Activated T-helper 1 cell treated with anti-CD3 and anti-CD28 coated beads, Interleukin-12 subunit alpha, Interleukin-12 subunit beta, Interleukin-2, Interleukin-4 antibody, amounts not matched to agents 30 ng/mL and 10 ng/mL and 1 ng/mL, durations not matched to agents 14 hours and 24 hours and 36 hours (primary cell): ENCODE results near the gene GALNS. TPM values are rescaled to one million over a fixed set of nuclear protein-coding genes. Genes with fewer than 3 reads are reported as not detected.
A peak's percentile ranks its signal among the peaks of the same experiment; 100 is the strongest.

ENCODE experiments used
- DNase-seq: peaks from one replicate; pipeline ENCODE4 v3.0.0; 2021; ENCODE audit warnings: low spot score
- H3K27ac Mint-ChIP-seq: one replicate; pipeline ENCODE4 v1.8.0; 2021; ENCODE audit warnings: mild to moderate bottlenecking, mixed read lengths
- H3K27me3 Mint-ChIP-seq: one replicate; pipeline ENCODE4 v1.8.0; 2022; ENCODE audit warnings: mild to moderate bottlenecking, moderate library complexity, mixed read lengths; ENCODE audit not compliant: insufficient read depth
- H3K36me3 Mint-ChIP-seq: one replicate; pipeline ENCODE4 v1.8.0; 2021; ENCODE audit warnings: low read depth, mixed read lengths
- H3K4me1 Mint-ChIP-seq: one replicate; pipeline ENCODE4 v1.8.0; 2021; ENCODE audit warnings: low read depth, mixed read lengths
- H3K4me3 Mint-ChIP-seq: one replicate; pipeline ENCODE4 v1.8.0; 2021; ENCODE audit warnings: mild to moderate bottlenecking, moderate library complexity, mixed read lengths
- H3K9me3 Mint-ChIP-seq: one replicate; pipeline ENCODE4 v1.8.0; 2021; ENCODE audit warnings: mixed read lengths
- intact Hi-C: fragments of 100-400 bp; cut with micrococcal nuclease; formaldehyde crosslinking; loops from one replicate; pipeline ENCODE4 v1.15.1; 2024
- total RNA-seq: library from RNA; stranded (reverse); gene quantifications from 2 replicates; pipeline ENCODE4 v1.2.3, GENCODE V29; 2022

GALNS gene
- total RNA-seq, 1 donor from 2014 or later = 21.9 TPM

DNA sequence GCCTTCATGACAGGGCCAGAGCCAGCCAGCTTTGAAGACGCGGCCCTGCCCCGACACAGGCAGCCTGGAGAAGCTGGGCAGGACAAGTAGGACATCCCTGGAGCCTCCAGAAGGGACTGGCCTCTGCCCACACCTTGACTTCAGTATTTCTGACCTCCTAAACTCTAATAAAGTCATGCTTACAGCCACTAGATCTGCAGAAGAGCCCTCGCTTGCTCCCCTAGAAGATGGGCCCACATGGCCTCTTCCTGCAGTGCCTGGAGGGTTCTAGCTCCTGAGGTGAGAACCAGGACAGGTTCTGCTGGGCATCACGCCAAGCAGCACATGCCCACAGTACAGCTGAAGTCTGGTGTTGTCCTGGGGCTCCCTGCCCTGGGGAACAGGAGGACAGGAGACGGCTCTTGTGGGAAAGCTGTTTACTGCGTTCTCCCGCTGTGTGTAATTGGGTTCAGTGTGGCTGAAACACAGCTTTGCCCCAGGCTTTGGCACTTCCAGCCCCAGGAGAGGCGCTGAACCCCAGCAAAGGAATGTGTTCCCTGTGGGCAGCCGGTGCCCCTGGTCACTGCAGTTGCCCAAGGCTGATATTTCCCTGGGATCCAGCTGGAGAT, 47.6 kb downstream of the GALNS start:
- H3K36me3 Mint-ChIP-seq = peaks cover 13% of the 10 kb centered on the region
- peak overlapping the region; percentile 40 for H3K27ac Mint-ChIP-seq
- no peaks in the 10 kb centered on the region for H3K9me3 Mint-ChIP-seq
- H3K4me1 Mint-ChIP-seq = peaks cover 11% of the 10 kb centered on the region
- H3K27me3 Mint-ChIP-seq = no peaks in the 10 kb centered on the region
- intact Hi-C loops = no loop called here
- peak overlapping the region; percentile 90 for H3K4me3 Mint-ChIP-seq
- no peak for DNase-seq

DNA sequence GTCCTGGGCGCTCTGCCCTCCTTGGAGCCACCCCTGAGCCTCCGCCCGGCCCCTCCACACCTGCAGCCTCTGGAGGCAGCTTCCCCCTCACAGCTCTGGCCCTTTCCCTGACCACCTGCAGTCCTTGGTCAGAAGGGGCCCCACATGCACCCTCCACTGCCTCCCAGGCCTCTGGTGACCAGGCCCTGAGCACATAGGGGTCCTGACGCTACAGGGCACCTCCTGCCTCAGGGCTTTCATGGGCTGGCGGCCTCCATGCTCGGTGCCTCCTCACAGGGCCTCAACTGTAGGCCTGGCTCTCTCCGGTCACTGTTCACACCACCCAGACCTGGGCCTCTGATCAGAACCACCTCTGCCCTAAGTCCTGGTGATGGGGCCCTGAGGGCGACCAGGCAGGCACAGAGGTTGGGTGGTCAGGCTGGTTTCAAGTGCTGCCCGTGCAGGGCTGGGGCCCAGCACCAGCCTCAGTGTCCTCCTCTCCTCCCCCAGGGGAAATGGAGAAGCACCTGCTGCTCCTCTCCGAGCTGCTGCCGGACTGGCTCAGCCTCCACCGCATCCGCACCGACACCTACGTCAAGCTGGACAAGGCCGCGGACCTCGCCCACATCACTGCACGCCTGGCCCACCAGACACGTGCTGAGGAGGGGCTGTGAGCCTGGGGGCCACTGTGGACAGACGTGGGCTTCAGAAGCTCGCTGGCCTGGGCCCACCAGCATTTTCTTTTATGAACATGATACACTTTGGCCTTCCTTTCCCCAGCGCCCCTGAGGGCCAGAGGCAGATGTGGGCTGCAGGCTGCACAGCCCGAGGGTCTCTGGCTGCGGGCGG, 48.9 kb downstream of the GALNS start:
- Mint-ChIP-seq H3K36me3 (peaks cover 13% of the 10 kb centered on the region), H3K27ac (peak overlapping the region; percentile 23), H3K9me3 (no peaks in the 10 kb centered on the region), H3K4me3 (peak overlapping the region; percentile 58), H3K4me1 (peaks cover 11% of the 10 kb centered on the region), H3K27me3 (no peaks in the 10 kb centered on the region)
- intact Hi-C loops = no loop called here
- no peak for DNase-seq

DNA sequence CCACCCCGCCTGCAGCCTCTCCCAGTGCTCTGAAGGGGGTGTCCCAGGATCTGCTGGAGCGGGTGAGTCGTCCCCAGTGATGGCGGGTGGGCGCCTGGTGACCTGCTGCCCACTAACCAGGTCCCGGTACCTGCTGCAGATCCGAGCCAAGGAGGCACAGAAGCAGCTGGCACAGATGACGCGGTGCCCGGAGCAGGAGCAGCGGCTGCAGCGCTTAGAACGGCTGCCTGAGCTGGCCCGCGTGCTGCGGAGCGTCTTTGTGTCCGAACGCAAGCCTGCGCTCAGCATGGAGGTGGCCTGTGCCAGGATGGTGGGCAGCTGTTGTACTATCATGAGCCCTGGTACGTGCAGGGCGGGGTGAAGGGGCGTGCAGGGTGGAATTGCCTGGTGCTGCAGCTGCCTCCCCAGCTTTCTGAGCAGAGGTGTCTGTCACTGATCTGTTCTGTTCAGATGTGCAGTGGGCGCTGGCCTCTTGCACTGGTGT, 49.6 kb downstream of the GALNS start:
- no peak overlapping the region for H3K27ac Mint-ChIP-seq
- H3K27me3 Mint-ChIP-seq = no peaks in the 10 kb centered on the region
- H3K9me3 Mint-ChIP-seq = no peaks in the 10 kb centered on the region
- peak overlapping the region; percentile 37 for H3K4me3 Mint-ChIP-seq
- peaks cover 11% of the 10 kb centered on the region for H3K4me1 Mint-ChIP-seq
- intact Hi-C loops = no loop called here
- peaks cover 13% of the 10 kb centered on the region for H3K36me3 Mint-ChIP-seq
- no peak for DNase-seq

GRCh38 chr16:88806491-88807111, 50.1 kb downstream of the GALNS start:
- Mint-ChIP-seq H3K9me3 (no peaks in the 10 kb centered on the region), H3K4me3 (peak overlapping the region; percentile 30), H3K4me1 (peaks cover 11% of the 10 kb centered on the region), H3K27ac (no peak overlapping the region), H3K36me3 (peaks cover 13% of the 10 kb centered on the region), H3K27me3 (no peaks in the 10 kb centered on the region)
- no peak for DNase-seq
- intact Hi-C loops = no loop called here

DNA sequence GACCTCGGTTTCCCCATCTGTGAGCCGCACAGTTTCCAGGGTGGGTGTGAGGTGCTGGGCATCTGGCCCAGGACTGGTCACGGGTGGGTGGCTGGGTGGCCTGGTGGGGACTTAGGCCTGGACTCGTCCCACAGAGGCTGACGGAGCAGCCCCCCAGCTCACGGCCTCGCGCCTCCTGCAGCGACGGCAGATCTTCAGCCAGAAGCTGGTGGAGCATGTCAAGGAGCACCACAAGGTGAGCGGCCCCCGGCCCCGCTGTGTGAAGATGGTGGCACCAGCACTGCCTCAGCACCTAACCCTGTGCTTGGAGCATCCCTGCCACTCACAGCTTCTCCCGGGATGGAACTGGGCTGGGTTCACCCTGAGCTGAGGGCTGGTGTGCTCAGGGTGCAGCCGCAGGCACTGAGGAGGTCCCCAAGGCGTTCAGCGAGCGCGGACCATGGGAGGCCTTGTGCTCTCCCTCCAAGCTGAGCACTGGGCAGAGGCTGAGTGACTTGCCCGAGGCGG, 50.8 kb downstream of the GALNS start:
- DNase-seq = no peak
- Mint-ChIP-seq H3K36me3 (peaks cover 13% of the 10 kb centered on the region), H3K27ac (no peak overlapping the region), H3K4me3 (peak overlapping the region; percentile 30), H3K4me1 (peaks cover 16% of the 10 kb centered on the region), H3K9me3 (no peaks in the 10 kb centered on the region), H3K27me3 (no peaks in the 10 kb centered on the region)
- intact Hi-C loops = no loop called here

- Mint-ChIP-seq H3K9me3 (no peaks in the 10 kb centered on the region), H3K27me3 (no peaks in the 10 kb centered on the region), H3K36me3 (peaks cover 13% of the 10 kb centered on the region), H3K27ac (no peak overlapping the region), H3K4me1 (peaks cover 21% of the 10 kb centered on the region), H3K4me3 (peak overlapping the region; percentile 53)
- DNase-seq = no peak
- intact Hi-C loops = no loop called here
Observed at GRCh38 chr16:88805340-88805715, 51.4 kb downstream of the GALNS start.

DNA sequence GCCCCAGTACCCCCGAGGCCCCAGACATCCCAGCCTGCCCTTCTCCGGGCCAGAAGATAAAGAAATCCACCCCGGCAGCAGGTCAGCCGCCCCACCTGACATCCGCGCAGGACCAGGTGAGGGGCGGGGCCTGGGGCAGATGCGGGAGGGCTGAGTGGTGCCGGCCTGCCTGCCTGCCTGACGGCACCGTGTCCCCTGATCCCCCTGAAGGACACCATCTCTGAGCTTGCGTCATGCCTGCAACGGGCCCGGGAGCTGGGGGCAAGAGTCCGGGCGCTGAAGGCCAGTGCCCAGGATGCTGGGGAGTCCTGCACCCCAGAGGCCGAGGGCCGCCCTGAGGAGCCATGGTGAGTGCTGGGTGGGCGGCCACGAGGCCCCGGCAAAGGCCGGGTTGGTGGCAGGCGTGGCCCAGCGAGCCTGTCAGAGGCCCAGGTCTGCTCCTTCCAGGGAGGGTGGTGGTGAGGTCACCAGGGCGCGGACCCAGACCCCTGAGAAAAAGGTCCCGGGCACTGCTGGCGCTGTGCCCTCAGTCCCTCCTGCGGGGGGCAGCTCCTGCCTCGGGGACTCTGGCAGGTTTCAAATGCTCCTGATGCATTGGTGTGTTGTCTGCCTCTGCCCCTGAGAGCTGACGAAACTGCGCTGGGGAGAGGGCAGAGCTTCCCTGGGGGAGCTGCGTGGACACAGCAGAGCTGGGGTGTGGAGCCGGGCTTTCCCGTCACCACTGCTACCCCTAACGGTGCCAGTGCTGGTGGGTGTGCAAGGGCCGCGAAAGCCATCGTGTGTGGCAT, 52.0 kb downstream of the GALNS start:
- peaks cover 21% of the 10 kb centered on the region for H3K4me1 Mint-ChIP-seq
- peak overlapping the region; percentile 80 for H3K4me3 Mint-ChIP-seq
- no peak for DNase-seq
- intact Hi-C loops = loop anchor here (5.0 kb wide), 2 partner anchors 102 to 347 kb away; no protein-coding TSS in a partner anchor
- no peaks in the 10 kb centered on the region for H3K27me3 Mint-ChIP-seq
- peaks cover 13% of the 10 kb centered on the region for H3K36me3 Mint-ChIP-seq
- H3K27ac Mint-ChIP-seq = peak overlapping the region; percentile 23
- no peaks in the 10 kb centered on the region for H3K9me3 Mint-ChIP-seq

- Mint-ChIP-seq H3K4me1 (peaks cover 18% of the 10 kb centered on the region), H3K27me3 (no peaks in the 10 kb centered on the region), H3K27ac (peak overlapping the region; percentile 23), H3K4me3 (peak overlapping the region; percentile 80), H3K36me3 (peaks cover 9% of the 10 kb centered on the region), H3K9me3 (no peaks in the 10 kb centered on the region)
- DNase-seq = no peak
- intact Hi-C loops = loop anchor here (5.0 kb wide), 2 partner anchors 102 to 347 kb away; no protein-coding TSS in a partner anchor
Observed at GRCh38 chr16:88804173-88804551, 52.6 kb downstream of the GALNS start.

- Mint-ChIP-seq H3K9me3 (no peaks in the 10 kb centered on the region), H3K27ac (peak within 1 kb of the TSS; percentile 84), H3K4me1 (peaks cover 15% of the 10 kb centered on the region), H3K27me3 (no peaks in the 10 kb centered on the region), H3K36me3 (peaks cover 6% of the 10 kb centered on the region), H3K4me3 (peak within 1 kb of the TSS; percentile 85)
- intact Hi-C loops = loop anchor here (1.0 to 5.0 kb wide), 7 partner anchors 8 to 413 kb away; partner anchors contain the start of genes APRT, GALNS, PIEZO1 and TRAPPC2L
- DNase-seq = peak; percentile 84
Observed at GRCh38 chr16:88803264-88803987, 53.3 kb downstream of the GALNS start, which contains the start of gene CDT1. Gene CDT1, plus strand, starts transcription at chr16:88803789. Its CDS starts 43 bp downstream, at chr16:88803832.

DNA sequence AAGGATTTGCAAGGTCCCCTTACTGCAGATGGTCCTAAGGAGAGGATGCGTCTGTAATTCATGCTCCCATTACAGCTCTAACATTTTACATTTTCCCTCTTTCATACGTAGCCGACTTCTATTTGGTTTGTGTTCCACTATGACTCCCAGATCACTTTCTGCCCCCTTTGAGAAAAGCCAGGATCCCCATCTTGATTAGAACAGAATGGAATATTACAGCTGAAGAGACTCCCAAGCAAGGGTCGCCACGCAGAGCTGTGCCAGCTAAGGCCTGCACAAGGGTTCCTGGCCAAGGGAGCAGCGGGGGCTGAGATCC, 56.5 kb downstream of the GALNS start:
- Mint-ChIP-seq H3K27me3 (no peaks in the 10 kb centered on the region), H3K4me1 (peaks cover 17% of the 10 kb centered on the region), H3K36me3 (no peaks in the 10 kb centered on the region), H3K9me3 (no peaks in the 10 kb centered on the region), H3K4me3 (peak overlapping the region; percentile 34), H3K27ac (peak overlapping the region; percentile 36)
- DNase-seq = no peak
- intact Hi-C loops = loop anchor here (5.0 kb wide), 2 partner anchors 98 to 343 kb away; no protein-coding TSS in a partner anchor

DNA sequence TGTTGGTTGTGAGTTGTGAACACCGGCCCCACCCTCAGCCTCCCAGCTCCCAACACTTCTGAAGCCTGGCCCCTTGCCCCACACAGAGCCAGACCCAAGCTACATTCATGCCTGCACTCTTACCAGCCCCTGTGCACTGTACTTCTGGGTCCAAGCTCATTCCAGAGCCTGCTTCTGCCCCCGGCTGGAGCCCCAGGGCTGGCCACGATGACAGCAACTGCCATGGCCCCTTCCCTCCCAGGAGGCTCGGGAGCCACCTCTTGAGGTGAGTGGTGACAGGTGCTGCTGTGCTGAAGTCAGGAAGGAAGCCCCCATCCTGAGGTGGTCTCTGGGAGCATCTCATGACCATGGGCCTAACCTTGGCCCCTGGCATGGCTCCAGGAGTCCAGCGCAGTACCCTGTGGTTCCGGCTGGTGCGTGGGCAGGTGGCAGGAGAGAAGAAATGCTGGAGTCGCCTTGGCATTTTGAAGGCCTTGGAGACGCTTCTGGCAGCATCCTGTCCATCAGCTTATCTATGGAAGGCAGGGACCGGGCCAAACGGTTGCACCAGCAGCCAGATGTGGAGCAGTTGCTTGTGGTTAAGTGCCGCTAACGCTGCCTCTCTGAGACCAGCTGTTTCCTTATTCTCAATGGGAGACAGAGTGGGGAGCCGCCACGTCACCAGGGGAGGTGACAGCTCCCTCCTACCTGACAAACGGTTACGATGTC, 57.0 kb downstream of the GALNS start:
- Mint-ChIP-seq H3K27ac (peak overlapping the region; percentile 36), H3K9me3 (no peaks in the 10 kb centered on the region), H3K27me3 (no peaks in the 10 kb centered on the region), H3K4me3 (peak overlapping the region; percentile 34), H3K4me1 (peaks cover 22% of the 10 kb centered on the region), H3K36me3 (no peaks in the 10 kb centered on the region)
- intact Hi-C loops = loop anchor here (5.0 kb wide), 2 partner anchors 97 to 342 kb away; no protein-coding TSS in a partner anchor
- no peak for DNase-seq
